H9 (cell line): ENCODE measurements around the gene S100A2. TPM values are rescaled to one million over a fixed set of nuclear protein-coding genes. Genes with fewer than 3 reads are reported as not detected.

Experiments
- DNase-seq: peaks from one replicate; pipeline ENCODE4 v3.0.0-alpha.2; 2017
- H2AFZ ChIP-seq: one replicate; pipeline ENCODE4 v1.6.1; 2013; ENCODE audit warnings: mild to moderate bottlenecking, low read length, control low read depth, moderate library complexity
- H2AK5ac ChIP-seq: 2 replicates; pipeline ENCODE4 v1.6.1; 2013; ENCODE audit warnings: low read length, control low read depth, mixed read lengths; ENCODE audit not compliant: insufficient read length
- H2BK120ac ChIP-seq: one replicate; pipeline ENCODE4 v1.6.1; 2013; ENCODE audit warnings: low read depth, mild to moderate bottlenecking, low read length, control low read depth, inconsistent platforms; ENCODE audit not compliant: poor library complexity, severe bottlenecking
- H2BK12ac ChIP-seq: 2 replicates; pipeline ENCODE4 v1.6.1; 2013; ENCODE audit warnings: low read length, control low read depth, mixed read lengths, low read depth; ENCODE audit not compliant: insufficient read length
- H2BK15ac ChIP-seq: 2 replicates; pipeline ENCODE4 v1.6.1; 2013; ENCODE audit warnings: low read depth, low read length, control low read depth
- H2BK20ac ChIP-seq: one replicate; pipeline ENCODE4 v1.6.1; 2013; ENCODE audit warnings: low read depth, mild to moderate bottlenecking, low read length, control low read depth, inconsistent platforms; ENCODE audit not compliant: poor library complexity, severe bottlenecking
- H2BK5ac ChIP-seq: 2 replicates; pipeline ENCODE4 v1.6.1; 2013; ENCODE audit warnings: low read length, control low read depth, mixed read lengths; ENCODE audit not compliant: insufficient read length
- H3K14ac ChIP-seq: 2 replicates; pipeline ENCODE4 v1.6.1; 2013; ENCODE audit warnings: low read length, control low read depth; ENCODE audit not compliant: insufficient read depth
- H3K18ac ChIP-seq: 2 replicates; pipeline ENCODE4 v1.6.1; 2013; ENCODE audit warnings: low read depth, mild to moderate bottlenecking, mixed read lengths, low read length, control low read depth; ENCODE audit not compliant: insufficient read length
- H3K23ac ChIP-seq: 2 replicates; pipeline ENCODE4 v1.6.1; 2013; ENCODE audit warnings: low read length, control low read depth, mixed read lengths, low read depth; ENCODE audit not compliant: insufficient read length
- H3K23me2 ChIP-seq: 2 replicates; pipeline ENCODE4 v1.6.1; 2013; ENCODE audit warnings: low read depth, mild to moderate bottlenecking, mixed read lengths, low read length, control low read depth; ENCODE audit not compliant: insufficient read length, poor library complexity, severe bottlenecking
- H3K27ac ChIP-seq: 2 replicates; pipeline ENCODE4 v1.5.1; 2013; ENCODE audit warnings: low read length, control low read depth, mixed read lengths, low read depth; ENCODE audit not compliant: insufficient read length
- H3K27me3 ChIP-seq: 2 replicates; pipeline ENCODE4 v1.6.1; 2013; ENCODE audit warnings: low read length, control low read depth, inconsistent platforms; ENCODE audit not compliant: insufficient read depth
- H3K4ac ChIP-seq: 2 replicates; pipeline ENCODE4 v1.6.1; 2013; ENCODE audit warnings: low read depth, mild to moderate bottlenecking, control low read depth, inconsistent platforms, low read length, moderate library complexity
- H3K4me1 ChIP-seq: 2 replicates; pipeline ENCODE4 v1.6.1; 2013; ENCODE audit warnings: low read length, control low read depth, inconsistent platforms; ENCODE audit not compliant: insufficient read depth
- H3K4me2 ChIP-seq: 2 replicates; pipeline ENCODE4 v1.6.1; 2013; ENCODE audit warnings: low read length, control low read depth, mixed read lengths; ENCODE audit not compliant: insufficient read length, insufficient read depth
- H3K56ac ChIP-seq: 2 replicates; pipeline ENCODE4 v1.6.1; 2013; ENCODE audit warnings: low read depth, mild to moderate bottlenecking, mixed read lengths, low read length, control low read depth; ENCODE audit not compliant: insufficient read length
- H3K79me1 ChIP-seq: 2 replicates; pipeline ENCODE4 v1.6.1; 2013; ENCODE audit warnings: low read depth, mild to moderate bottlenecking, moderate library complexity, low read length, control low read depth, inconsistent platforms; ENCODE audit not compliant: insufficient read depth, poor library complexity, severe bottlenecking
- H3K79me2 ChIP-seq: 2 replicates; pipeline ENCODE4 v1.6.1; 2013; ENCODE audit warnings: low read length, control low read depth, inconsistent platforms; ENCODE audit not compliant: insufficient read depth
- H3K9ac ChIP-seq: 2 replicates; pipeline ENCODE4 v1.6.1; 2013; ENCODE audit warnings: low read length, control low read depth, mixed read lengths; ENCODE audit not compliant: insufficient read length; ENCODE audit errors: extremely low read depth
- H3K9me3 ChIP-seq: one replicate; pipeline ENCODE4 v1.6.1; 2013; ENCODE audit warnings: low read depth, low read length, inconsistent platforms; ENCODE audit not compliant: control insufficient read depth
- H3T11ph ChIP-seq: one replicate; pipeline ENCODE4 v1.6.1; 2013; ENCODE audit warnings: mild to moderate bottlenecking, low read length, control low read depth, inconsistent platforms
- H4K20me1 ChIP-seq: one replicate; pipeline ENCODE4 v1.6.1; 2013; ENCODE audit not compliant: control insufficient read depth, insufficient read length, insufficient read depth
- H4K5ac ChIP-seq: 2 replicates; pipeline ENCODE4 v1.6.1; 2013; ENCODE audit warnings: low read depth, mild to moderate bottlenecking, mixed read lengths, low read length, control low read depth; ENCODE audit not compliant: insufficient read length
- H4K8ac ChIP-seq: replicated peaks from 2 replicates; pipeline ENCODE4 v1.6.1; 2013; ENCODE audit warnings: low read length, control low read depth, mixed read lengths, low read depth; ENCODE audit not compliant: insufficient read length
- H4K91ac ChIP-seq: 2 replicates; pipeline ENCODE4 v1.6.1; 2013; ENCODE audit warnings: low read depth, mild to moderate bottlenecking, moderate library complexity, mixed read lengths, low read length, control low read depth; ENCODE audit not compliant: insufficient read length
- H3K27ac Mint-ChIP-seq, 3 experiments: 2 replicates in 2 of 3; 3 replicates in 1 of 3; pipeline ENCODE4 v1.8.0; 2020 to 2021; ENCODE audit warnings: mixed read lengths in 3 of 3, mild to moderate bottlenecking in 1 of 3, moderate library complexity in 1 of 3
- H3K27me3 Mint-ChIP-seq: 2 replicates; pipeline ENCODE4 v1.8.0; 2021; ENCODE audit warnings: low read depth, mild to moderate bottlenecking, moderate library complexity, mixed read lengths
- H3K36me3 Mint-ChIP-seq, 3 experiments: 2 replicates in 2 of 3; 3 replicates in 1 of 3; pipeline ENCODE4 v1.8.0; 2020 to 2021; ENCODE audit warnings: low read depth in 3 of 3, mixed read lengths in 3 of 3; ENCODE audit not compliant: insufficient read depth in 1 of 3
- H3K4me1 Mint-ChIP-seq, 2 experiments: 2 replicates each; pipeline ENCODE4 v1.8.0; 2020; ENCODE audit warnings: mixed read lengths in 2 of 2
- H3K4me3 Mint-ChIP-seq, 2 experiments: 2 replicates in 1 of 2; 3 replicates in 1 of 2; pipeline ENCODE4 v1.8.0; 2020 to 2021; ENCODE audit warnings: mild to moderate bottlenecking in 2 of 2, mixed read lengths in 2 of 2, moderate library complexity in 1 of 2
- H3K9me3 Mint-ChIP-seq, 2 experiments: 2 replicates in 1 of 2; 3 replicates in 1 of 2; pipeline ENCODE4 v1.8.0; 2020; ENCODE audit warnings: mild to moderate bottlenecking in 2 of 2, mixed read lengths in 2 of 2, moderate library complexity in 1 of 2
- WGBS: extraction: QIAGEN DNeasy Blood & Tissue Kit; methylation state at CpG from one replicate; pipeline ENCODE4 v1.1.7; 2013; ENCODE audit warnings: missing lambda C conversion rate, low lambda C conversion rate, mixed read lengths; ENCODE audit not compliant: insufficient read length; ENCODE audit errors: extremely low coverage; 5-methylcytosine and 5-hydroxymethylcytosine counted together
- total RNA-seq: library from RNA; stranded (reverse); gene quantifications from 2 replicates; pipeline ENCODE4 v1.2.1, GENCODE V29; 2021
- TF ChIP-seq, protein P1 (sequence below): fragments of 200-600 bp; sonication (generic); conservative IDR thresholded peaks from 3 replicates; pipeline ENCODE4 v1.8.0; 2021; ENCODE audit warnings: antibody characterized with exemption, mild to moderate bottlenecking

S100A2 gene
- total RNA-seq, 1 experiment from 2014 or later, result 0.57 TPM

DNA sequence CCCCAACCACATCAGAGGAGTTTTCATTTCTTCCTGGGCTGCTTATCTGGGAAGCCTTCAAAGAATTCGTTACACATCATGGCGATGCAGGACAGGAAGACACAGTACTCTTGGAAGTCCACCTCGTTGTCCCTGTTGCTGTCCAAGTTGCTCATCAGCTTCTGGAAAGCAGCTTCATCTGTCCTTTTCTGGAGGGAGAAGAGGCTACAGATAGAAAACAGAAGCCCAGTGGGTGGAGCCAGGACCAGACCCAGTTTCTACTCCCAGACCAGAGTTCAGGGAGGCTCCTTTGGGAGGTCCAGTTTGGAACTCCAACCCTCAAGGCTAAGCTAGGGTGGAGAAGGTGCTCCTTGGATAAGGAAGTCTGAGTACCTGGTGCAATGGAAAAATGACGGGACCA is 21.9 kb downstream of the S100A2 start:
- Mint-ChIP-seq H3K9me3 (no peaks in the 10 kb centered on the region), H3K27me3 (peaks cover 3% of the 10 kb centered on the region), H3K27ac (no peak overlapping the region), H3K4me1 (peaks cover 37 to 47% of the 10 kb centered on the region in 2 experiments), H3K4me3 (no peak overlapping the region; a peak in 1 of 5 replicates), H3K36me3 (no peaks in the 10 kb centered on the region; a peak in 1 of 7 replicates)
- Histone ChIP-seq H2BK15ac (no peak overlapping the region), H2AK5ac (no peak overlapping the region), H3K79me1 (no peaks in the 10 kb centered on the region), H4K5ac (no peak overlapping the region), H4K91ac (no peak overlapping the region), H3T11ph (no peak overlapping the region), H2BK120ac (no peak overlapping the region), H3K79me2 (no peaks in the 10 kb centered on the region), H3K18ac (no peak overlapping the region), H4K20me1 (no peaks in the 10 kb centered on the region), H3K27me3 (no peaks in the 10 kb centered on the region), H3K23me2 (no peaks in the 10 kb centered on the region), H2BK5ac (no peak overlapping the region), H3K14ac (no peak overlapping the region), H3K4ac (no peak overlapping the region), H3K9me3 (no peaks in the 10 kb centered on the region), H2BK12ac (no peak overlapping the region), H3K4me2 (no peak overlapping the region), H2BK20ac (no peak overlapping the region), H2AFZ (no peak overlapping the region), H3K23ac (no peak overlapping the region), H4K8ac (no peak overlapping the region), H3K56ac (no peak overlapping the region), H3K27ac (no peak overlapping the region), H3K4me1 (peaks cover 6% of the 10 kb centered on the region; the same call in 1 of the 2 replicates), H3K9ac (no peak overlapping the region)
- TF ChIP-seq, protein P1, sequence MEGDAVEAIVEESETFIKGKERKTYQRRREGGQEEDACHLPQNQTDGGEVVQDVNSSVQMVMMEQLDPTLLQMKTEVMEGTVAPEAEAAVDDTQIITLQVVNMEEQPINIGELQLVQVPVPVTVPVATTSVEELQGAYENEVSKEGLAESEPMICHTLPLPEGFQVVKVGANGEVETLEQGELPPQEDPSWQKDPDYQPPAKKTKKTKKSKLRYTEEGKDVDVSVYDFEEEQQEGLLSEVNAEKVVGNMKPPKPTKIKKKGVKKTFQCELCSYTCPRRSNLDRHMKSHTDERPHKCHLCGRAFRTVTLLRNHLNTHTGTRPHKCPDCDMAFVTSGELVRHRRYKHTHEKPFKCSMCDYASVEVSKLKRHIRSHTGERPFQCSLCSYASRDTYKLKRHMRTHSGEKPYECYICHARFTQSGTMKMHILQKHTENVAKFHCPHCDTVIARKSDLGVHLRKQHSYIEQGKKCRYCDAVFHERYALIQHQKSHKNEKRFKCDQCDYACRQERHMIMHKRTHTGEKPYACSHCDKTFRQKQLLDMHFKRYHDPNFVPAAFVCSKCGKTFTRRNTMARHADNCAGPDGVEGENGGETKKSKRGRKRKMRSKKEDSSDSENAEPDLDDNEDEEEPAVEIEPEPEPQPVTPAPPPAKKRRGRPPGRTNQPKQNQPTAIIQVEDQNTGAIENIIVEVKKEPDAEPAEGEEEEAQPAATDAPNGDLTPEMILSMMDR, result no peak
- DNase-seq, result no peak
- no CpG with 5 or more reads among the region's 4 CpGs for WGBS
